Activated naive CD4-positive, alpha-beta T cell treated with anti-CD3 and anti-CD28 coated beads for 36 hours (primary cell): ENCODE data around the gene DEPDC1B. TPM values are rescaled to one million over a fixed set of nuclear protein-coding genes. Genes with fewer than 3 reads are reported as not detected.
"Not testable (repeated sequence)": the region's sequence is repeated elsewhere in the genome, so short reads cannot be mapped to it uniquely, and the experiment has no call there.

Experiments used
- CTCF ChIA-PET: fragments of 350-600 bp; sonication (Branson Sonifier 250); formaldehyde crosslinking; loops from one replicate; lab custom pipeline; 2021; ENCODE audit warnings: antibody characterized with exemption; lab: Charles Lee
- DNase-seq: peaks from one replicate; pipeline ENCODE4 v3.0.0-alpha.2; 2020
- H3K27ac Mint-ChIP-seq: one replicate; pipeline ENCODE4 v1.8.0; 2021; ENCODE audit warnings: mild to moderate bottlenecking, mixed read lengths
- H3K27me3 Mint-ChIP-seq: one replicate; pipeline ENCODE4 v1.8.0; 2021; ENCODE audit warnings: low read depth, mixed read lengths
- H3K36me3 Mint-ChIP-seq: one replicate; pipeline ENCODE4 v1.8.0; 2021; ENCODE audit warnings: low read depth, mixed read lengths
- H3K4me1 Mint-ChIP-seq: one replicate; pipeline ENCODE4 v1.8.0; 2021; ENCODE audit warnings: low read depth, mixed read lengths
- H3K4me3 Mint-ChIP-seq: one replicate; pipeline ENCODE4 v1.8.0; 2021; ENCODE audit warnings: mild to moderate bottlenecking, moderate library complexity, mixed read lengths
- H3K9me3 Mint-ChIP-seq: one replicate; pipeline ENCODE4 v1.8.0; 2021; ENCODE audit warnings: mixed read lengths
- intact Hi-C: fragments of 100-400 bp; cut with micrococcal nuclease; formaldehyde crosslinking; loops from one replicate; pipeline ENCODE4 v1.15.1; 2023
- total RNA-seq, 2 experiments: library from RNA; stranded (reverse); gene quantifications; one replicate each; pipeline ENCODE4 v1.2.3, GENCODE V29; 2021

Gene DEPDC1B
- total RNA-seq, 2 experiments from 2014 or later: 35.0 to 35.8 TPM

- no peak for DNase-seq
- H3K27me3 Mint-ChIP-seq: no peaks in the 10 kb centered on the region
- no peaks in the 10 kb centered on the region for H3K4me1 Mint-ChIP-seq
- H3K27ac Mint-ChIP-seq: no peak overlapping the region
- intact Hi-C loops: no loop called here
- H3K36me3 Mint-ChIP-seq: peaks cover 8% of the 10 kb centered on the region
- H3K9me3 Mint-ChIP-seq: no peaks in the 10 kb centered on the region
- no peak overlapping the region for H3K4me3 Mint-ChIP-seq
- CTCF ChIA-PET: interaction anchor here (0.6 kb wide), 1 partner anchor 39 kb away, joined by 4 read pairs; no protein-coding TSS in a partner anchor
Measured at GRCh38 chr5:60688980-60689379, 11.0 kb downstream of the DEPDC1B start.

- Mint-ChIP-seq H3K4me1 (no peaks in the 10 kb centered on the region), H3K36me3 (peaks cover 8% of the 10 kb centered on the region), H3K9me3 (no peaks in the 10 kb centered on the region), H3K4me3 (no peak overlapping the region), H3K27me3 (no peaks in the 10 kb centered on the region), H3K27ac (no peak overlapping the region)
- DNase-seq: no peak
- intact Hi-C loops: no loop called here
- CTCF ChIA-PET: interaction anchor here (0.7 to 1.8 kb wide), 4 partner anchors 9 to 1117 kb away, joined by 3 to 5 read pairs (median 4); partner anchors contain the start of gene DEPDC1B
Measured at GRCh38 chr5:60687927-60688720, 11.8 kb downstream of the DEPDC1B start.

GRCh38 chr5:60686157-60686556, 13.8 kb downstream of the DEPDC1B start:
- Mint-ChIP-seq H3K4me3 (no peak overlapping the region), H3K4me1 (no peaks in the 10 kb centered on the region), H3K9me3 (no peaks in the 10 kb centered on the region), H3K27ac (no peak overlapping the region), H3K36me3 (peaks cover 10% of the 10 kb centered on the region), H3K27me3 (no peaks in the 10 kb centered on the region)
- intact Hi-C loops: no loop called here
- CTCF ChIA-PET: interaction anchor here (1.0 to 1.8 kb wide), 2 partner anchors 14 to 17 kb away, joined by 3 to 5 read pairs; partner anchors contain the start of gene DEPDC1B
- DNase-seq: no peak

- no peak for DNase-seq
- H3K4me3 Mint-ChIP-seq: no peak overlapping the region
- no peaks in the 10 kb centered on the region for H3K27me3 Mint-ChIP-seq
- CTCF ChIA-PET: interaction anchor here (1.8 to 2.1 kb wide), 2 partner anchors 14 to 16 kb away, joined by 5 to 6 read pairs; partner anchors contain the start of gene DEPDC1B
- intact Hi-C loops: no loop called here
- H3K36me3 Mint-ChIP-seq: peaks cover 10% of the 10 kb centered on the region
- H3K4me1 Mint-ChIP-seq: no peaks in the 10 kb centered on the region
- H3K27ac Mint-ChIP-seq: no peak overlapping the region
- H3K9me3 Mint-ChIP-seq: no peaks in the 10 kb centered on the region
Measured at GRCh38 chr5:60685700-60686099, 14.3 kb downstream of the DEPDC1B start.

GRCh38 chr5:60685028-60685427, 14.9 kb downstream of the DEPDC1B start:
- DNase-seq: no peak
- H3K4me1 Mint-ChIP-seq: no peaks in the 10 kb centered on the region
- no peaks in the 10 kb centered on the region for H3K9me3 Mint-ChIP-seq
- intact Hi-C loops: no loop called here
- H3K36me3 Mint-ChIP-seq: peaks cover 10% of the 10 kb centered on the region
- CTCF ChIA-PET: interaction anchor here (1.8 to 2.1 kb wide), 2 partner anchors 15 kb away, joined by 5 to 6 read pairs; partner anchors contain the start of gene DEPDC1B
- no peaks in the 10 kb centered on the region for H3K27me3 Mint-ChIP-seq
- H3K27ac Mint-ChIP-seq: no peak overlapping the region
- no peak overlapping the region for H3K4me3 Mint-ChIP-seq

- H3K9me3 Mint-ChIP-seq, DNase-seq: not testable (repeated sequence)
Measured at GRCh38 chr5:60682007-60682406, 18.0 kb downstream of the DEPDC1B start.

GRCh38 chr5:60679816-60680215, 20.1 kb downstream of the DEPDC1B start:
- CTCF ChIA-PET: interaction anchor here (0.6 to 0.8 kb wide), 2 partner anchors 191 to 208 kb away, joined by 3 read pairs; no protein-coding TSS in a partner anchor

More at GRCh38 chr5:60682007-60682406, 18.0 kb downstream of the DEPDC1B start:
- H3K27ac Mint-ChIP-seq, H3K4me1 Mint-ChIP-seq, H3K27me3 Mint-ChIP-seq, H3K4me3 Mint-ChIP-seq, intact Hi-C loops, H3K36me3 Mint-ChIP-seq: not testable (repeated sequence)
- CTCF ChIA-PET: interaction anchor here (1.3 kb wide), 1 partner anchor 162 kb away, joined by 4 read pairs; the partner anchor contains the start of gene ELOVL7

GRCh38 chr5:60677850-60678664, 21.9 kb downstream of the DEPDC1B start:
- Mint-ChIP-seq H3K4me1 (peaks cover 2% of the 10 kb centered on the region), H3K9me3 (no peaks in the 10 kb centered on the region), H3K27ac (no peak overlapping the region), H3K36me3 (peaks cover 2% of the 10 kb centered on the region), H3K27me3 (no peaks in the 10 kb centered on the region), H3K4me3 (no peak overlapping the region)
- CTCF ChIA-PET: interaction anchor here (0.8 to 1.1 kb wide), 4 partner anchors 9 to 285 kb away, joined by 3 to 6 read pairs (median 3); no protein-coding TSS in a partner anchor
- intact Hi-C loops: loop anchor here (2.0 to 5.0 kb wide), 3 partner anchors 167 to 981 kb away; partner anchors contain the start of genes ELOVL7, ERCC8 and NDUFAF2
- DNase-seq: no peak

More at GRCh38 chr5:60679816-60680215, 20.1 kb downstream of the DEPDC1B start:
- Mint-ChIP-seq H3K27ac (no peak overlapping the region), H3K4me1 (peaks cover 2% of the 10 kb centered on the region), H3K36me3 (peaks cover 2% of the 10 kb centered on the region), H3K27me3 (no peaks in the 10 kb centered on the region), H3K4me3 (no peak overlapping the region), H3K9me3 (no peaks in the 10 kb centered on the region)
- intact Hi-C loops: loop anchor here (5.0 kb wide), 1 partner anchor 267 kb away; the partner anchor contains the start of genes ERCC8 and NDUFAF2
- no peak for DNase-seq

- Mint-ChIP-seq H3K9me3 (no peaks in the 10 kb centered on the region), H3K27ac (no peak overlapping the region), H3K4me1 (peaks cover 2% of the 10 kb centered on the region), H3K4me3 (no peak overlapping the region), H3K36me3 (no peaks in the 10 kb centered on the region), H3K27me3 (no peaks in the 10 kb centered on the region)
- no peak for DNase-seq
- intact Hi-C loops: loop anchor here (5.0 kb wide), 1 partner anchor 272 kb away; the partner anchor contains the start of genes ERCC8 and NDUFAF2
- CTCF ChIA-PET: interaction anchor here (0.9 kb wide), 1 partner anchor 12 kb away, joined by 3 read pairs; no protein-coding TSS in a partner anchor
Measured at GRCh38 chr5:60675286-60675685, 24.7 kb downstream of the DEPDC1B start.

- no peaks in the 10 kb centered on the region for H3K9me3 Mint-ChIP-seq
- intact Hi-C loops: loop anchor here (5.0 kb wide), 1 partner anchor 273 kb away; the partner anchor contains the start of genes ERCC8 and NDUFAF2
- CTCF ChIA-PET: interaction anchor here (0.9 to 1.0 kb wide), 2 partner anchors 13 to 53 kb away, joined by 3 to 9 read pairs; no protein-coding TSS in a partner anchor
Measured at GRCh38 chr5:60674251-60675069, 25.5 kb downstream of the DEPDC1B start.

GRCh38 chr5:60673334-60673733, 26.6 kb downstream of the DEPDC1B start:
- CTCF ChIA-PET: interaction anchor here (1.0 kb wide), 1 partner anchor 51 kb away, joined by 9 read pairs; no protein-coding TSS in a partner anchor
- no peak for DNase-seq
- H3K4me1 Mint-ChIP-seq: peaks cover 2% of the 10 kb centered on the region
- no peak overlapping the region for H3K27ac Mint-ChIP-seq
- intact Hi-C loops: no loop called here
- H3K27me3 Mint-ChIP-seq: no peaks in the 10 kb centered on the region
- H3K4me3 Mint-ChIP-seq: no peak overlapping the region
- H3K36me3 Mint-ChIP-seq: no peaks in the 10 kb centered on the region
- no peaks in the 10 kb centered on the region for H3K9me3 Mint-ChIP-seq

More at GRCh38 chr5:60674251-60675069, 25.5 kb downstream of the DEPDC1B start:
- H3K27ac Mint-ChIP-seq: no peak overlapping the region
- H3K36me3 Mint-ChIP-seq: no peaks in the 10 kb centered on the region
- no peak overlapping the region for H3K4me3 Mint-ChIP-seq
- H3K27me3 Mint-ChIP-seq: no peaks in the 10 kb centered on the region
- DNase-seq: no peak
- peaks cover 2% of the 10 kb centered on the region for H3K4me1 Mint-ChIP-seq
